K562 (cell line): ENCODE measurements around the gene MPV17L2. TPM values are rescaled to one million over a fixed set of nuclear protein-coding genes. Genes with fewer than 3 reads are reported as not detected.

Source experiments
- BDP1 ChIP-seq: IDR thresholded peaks from 3 replicates; pipeline ENCODE4 v1.6.1; 2011; ENCODE audit not compliant: insufficient read length, insufficient read depth
- E2F5 ChIP-seq: sonication (generic); formaldehyde crosslinking; IDR thresholded peaks from 2 replicates; pipeline ENCODE4 v1.8.0; 2022; ENCODE audit warnings: mild to moderate bottlenecking, missing genetic modification reagents
- FUS ChIP-seq: fragments of 200-400 bp; formaldehyde crosslinking; optimal IDR thresholded peaks from 2 replicates; pipeline ENCODE3; 2017; ENCODE audit warnings: low read depth, low read length
- JUNB ChIP-seq: fragments of 450-650 bp; formaldehyde crosslinking; conservative IDR thresholded peaks from 2 replicates; pipeline ENCODE4 v1.4.0; 2020; ENCODE audit warnings: mild to moderate bottlenecking
- L3MBTL2 ChIP-seq: fragments of 450-650 bp; IDR thresholded peaks from 2 replicates; pipeline ENCODE4 v1.6.1; 2016; ENCODE audit warnings: mild to moderate bottlenecking, moderate library complexity
- TCF3 ChIP-seq: sonication (generic); formaldehyde crosslinking; IDR thresholded peaks from 2 replicates; pipeline ENCODE4 v1.4.0; 2020; ENCODE audit warnings: mild to moderate bottlenecking, missing genetic modification reagents
- XRCC5 ChIP-seq: fragments of 200-400 bp; formaldehyde crosslinking; IDR thresholded peaks from 2 replicates; pipeline ENCODE4 v1.6.1; 2017; ENCODE audit warnings: low read depth, mild to moderate bottlenecking, low read length
- ZBTB11 ChIP-seq, 3 experiments: fragments of 200-800 bp in 1 of 3; fragments of 250-450 bp in 1 of 3; fragments of 450-650 bp in 1 of 3; sonication (Bioruptor Pico) in 1 of 3; sonication (Bioruptor generic) in 1 of 3; formaldehyde crosslinking in 1 of 3; IDR thresholded peaks; 2 replicates each; pipeline versions ENCODE4 v1.6.1 to v1.8.0; 2016 to 2022; ENCODE audit warnings: mild to moderate bottlenecking in 2 of 3, missing genetic modification characterization in 2 of 3, missing compliant biosample characterization in 1 of 3, moderate library complexity in 1 of 3
- ZBTB5 ChIP-seq: fragments of 450-650 bp; IDR thresholded peaks from 2 replicates; pipeline ENCODE4 v1.6.1; 2017; ENCODE audit warnings: antibody characterized with exemption
- ZEB2 ChIP-seq: fragments of 450-650 bp; IDR thresholded peaks from 2 replicates; pipeline ENCODE4 v1.6.1; 2016
- ZFP1 ChIP-seq: fragments of 450-650 bp; formaldehyde crosslinking; IDR thresholded peaks from 2 replicates; pipeline ENCODE4 v1.4.0; 2020; ENCODE audit warnings: mild to moderate bottlenecking, mixed read lengths
- ZNF408 ChIP-seq: fragments of 250-450 bp; sonication (Bioruptor Pico); IDR thresholded peaks from 2 replicates; pipeline ENCODE4 v1.4.0; 2020; ENCODE audit warnings: low read depth, mild to moderate bottlenecking, moderate library complexity
- ZNF445 ChIP-seq: fragments of 250-450 bp; sonication (Bioruptor Pico); IDR thresholded peaks from 2 replicates; pipeline ENCODE4 v1.4.0; 2020; ENCODE audit warnings: low read depth, mild to moderate bottlenecking, moderate library complexity
- ZNF76 ChIP-seq: fragments of 250-450 bp; sonication (Bioruptor Pico); IDR thresholded peaks from 2 replicates; pipeline ENCODE4 v1.4.0; 2020; ENCODE audit warnings: mild to moderate bottlenecking, moderate library complexity, borderline replicate concordance
- polyA plus RNA-seq, 8 experiments: library from polyadenylated mRNA; depleted of rRNA in 4 of 8; stranded (reverse) in 5 of 8; unstranded in 3 of 8; fragments of >200 nt; fragmentation: Nextera tagmentation in 2 of 8; fragmentation: Illumina TruSeq in 1 of 8; extraction: Ambion mirVana in 2 of 8; extraction: Trizol in 1 of 8; gene quantifications; 2 replicates each; pipeline versions ENCODE4 v1.2.1 to v1.2.3, GENCODE V29; 2011 to 2014; ENCODE audit warnings: inconsistent platforms in 1 of 8, missing spikeins in 1 of 8
- total RNA-seq, 7 experiments: library from RNA; depleted of rRNA in 6 of 7; stranded (reverse); fragments of >200 nt in 6 of 7; fragmentation: Illumina TruSeq in 2 of 7; extraction: Trizol in 2 of 7; gene quantifications; 2 replicates each; pipeline versions ENCODE4 v1.2.1 to v1.2.3, GENCODE V29; 2011 to 2021; ENCODE audit warnings: low replicate concordance in 1 of 7

Gene MPV17L2
- total and polyA plus RNA-seq, 9 of the 15 experiments (the other 6 are each of a cell fraction or from before 2014, with no cell fraction given): 10.6 to 60.2 (median 28.5) TPM

GRCh38 chr19:18239303-18239702 is 46.3 kb downstream of the MPV17L2 start (continued):
- TF ChIP-seq ZBTB5: no peak
- no peak for TF ChIP-seq ZBTB11 (CRISPR knock-in tag; IDR thresholded peaks at IDR 0.05)
- TF ChIP-seq ZEB2: no peak
- no peak for TF ChIP-seq ZNF408 (CRISPR knock-in tag)
- no peak for TF ChIP-seq L3MBTL2
- peak; percentile 40; the same call in 1 of the 2 replicates for TF ChIP-seq E2F5
- no peak for TF ChIP-seq ZNF445 (CRISPR knock-in tag)
- TF ChIP-seq JUNB (CRISPR knock-in tag): no peak
- TF ChIP-seq FUS: no peak
- TF ChIP-seq ZNF76 (CRISPR knock-in tag): no peak
- TF ChIP-seq XRCC5: no peak
- no peak for TF ChIP-seq BDP1
- TF ChIP-seq TCF3 (CRISPR knock-in tag): no peak
- no peak for TF ChIP-seq ZFP1 (CRISPR knock-in tag)
